Activated CD8-positive, alpha-beta memory T cell treated with anti-CD3 and anti-CD28 coated beads for 24 hours (primary cell): ENCODE measurements around the gene MMP23B.
"Not testable (repeated sequence)": the region's sequence is repeated elsewhere in the genome, so short reads cannot be mapped to it uniquely, and the experiment has no call there.

ENCODE experiments used
- DNase-seq: peaks from one replicate; pipeline ENCODE4 v3.0.0-alpha.2; 2020

The MMP23B gene

DNA sequence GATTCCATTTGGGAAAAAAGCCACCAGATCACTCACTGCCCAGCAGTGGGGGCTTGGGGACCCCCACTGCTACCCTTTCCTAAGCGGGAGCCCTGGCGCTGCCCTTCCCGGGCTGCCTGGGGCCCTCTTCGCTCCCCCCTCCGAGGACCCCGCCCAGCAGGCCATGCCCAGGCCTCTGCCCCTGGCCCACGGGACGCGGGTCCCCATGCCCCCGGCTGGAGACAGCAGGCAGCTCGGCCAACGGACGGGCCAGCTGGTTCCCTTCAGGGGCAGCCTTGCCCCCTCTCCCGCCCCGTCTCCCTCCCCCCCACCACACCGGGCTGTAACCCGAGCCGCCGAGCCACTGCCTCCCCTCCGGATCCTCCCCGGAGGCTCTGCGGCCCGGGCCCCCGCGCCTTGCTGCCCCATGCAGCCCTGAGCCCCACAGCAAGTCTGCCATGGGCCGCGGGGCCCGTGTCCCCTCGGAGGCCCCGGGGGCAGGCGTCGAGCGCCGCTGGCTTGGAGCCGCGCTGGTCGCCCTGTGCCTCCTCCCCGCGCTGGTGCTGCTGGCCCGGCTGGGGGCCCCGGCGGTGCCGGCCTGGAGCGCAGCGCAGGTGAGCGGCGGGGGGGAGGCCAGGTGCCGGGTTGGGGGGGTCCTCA is at the start of gene MMP23B:
TSS of gene MMP23B (plus strand) at position 392 of the 639 bp plus-strand sequence. CDS start at position 438, 46 bp downstream.
- DNase-seq = no peak

DNA sequence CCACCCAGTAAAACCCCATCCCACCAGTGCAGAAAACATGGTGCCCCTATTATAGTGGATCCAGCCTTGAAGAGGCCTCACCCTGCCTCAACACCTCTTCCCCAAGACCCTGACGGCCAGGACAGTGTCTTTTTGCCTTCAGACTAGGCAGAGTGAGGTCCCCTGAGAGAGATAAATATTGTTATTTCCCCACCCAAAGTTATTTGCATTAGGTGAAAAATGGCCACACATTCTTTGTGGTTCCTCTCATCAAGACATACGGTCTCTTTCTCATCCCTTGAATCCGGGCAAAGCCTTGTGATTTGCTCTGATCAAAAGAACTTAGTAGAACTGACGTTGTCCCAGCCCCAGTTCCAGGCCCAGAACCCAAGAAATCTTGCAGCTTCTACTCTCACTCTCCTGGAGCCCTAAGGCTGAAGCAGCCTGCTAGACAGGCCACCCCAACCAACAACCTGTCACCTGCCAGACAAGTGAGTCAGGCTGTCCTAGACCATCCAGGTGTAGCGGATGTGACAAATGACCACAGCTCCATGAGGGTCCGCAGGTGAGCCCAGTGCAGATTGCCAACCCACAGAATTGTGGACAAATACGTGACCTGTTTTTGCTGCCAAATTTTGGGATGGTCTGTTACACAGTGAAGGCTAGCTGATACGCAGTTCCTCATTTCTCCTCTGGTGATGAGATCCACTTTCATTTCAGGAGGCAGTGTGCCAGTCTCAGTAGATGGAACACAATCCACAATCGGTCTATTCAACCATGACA is 49.2 kb upstream of the MMP23B start:
- no peak for DNase-seq

DNA sequence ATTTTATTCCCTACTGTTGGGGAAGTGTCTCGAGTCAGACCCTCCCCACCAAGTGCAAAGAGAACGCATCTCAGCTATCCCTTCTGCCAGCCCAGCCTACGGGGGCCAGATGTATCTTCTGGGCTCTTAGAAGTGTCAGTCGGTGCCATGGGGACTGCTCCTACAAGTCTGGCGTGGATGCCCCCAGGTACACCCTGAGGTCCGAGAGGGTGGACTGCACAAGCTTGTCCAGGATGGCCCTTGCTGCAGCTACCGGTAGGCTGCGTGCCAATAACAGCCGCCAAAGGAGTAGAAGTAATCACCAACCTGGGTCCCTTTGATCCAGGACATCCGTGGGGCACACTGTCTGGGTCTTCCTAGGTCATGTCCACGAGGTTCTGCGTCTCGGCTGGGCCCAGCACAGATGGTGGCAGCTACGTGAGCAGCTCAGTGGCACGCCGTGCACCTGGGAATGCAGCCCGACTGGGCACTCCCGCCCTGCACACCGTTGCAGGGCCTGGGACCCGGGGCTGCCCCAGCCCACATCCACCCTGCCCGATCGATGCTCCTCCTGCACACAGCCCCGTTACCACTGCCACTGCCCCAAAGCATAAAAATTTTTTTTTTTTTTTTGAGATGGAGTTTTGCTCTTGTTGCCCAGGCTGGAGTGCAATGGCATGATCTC is 48.5 kb upstream of the MMP23B start:
- no peak for DNase-seq

DNA sequence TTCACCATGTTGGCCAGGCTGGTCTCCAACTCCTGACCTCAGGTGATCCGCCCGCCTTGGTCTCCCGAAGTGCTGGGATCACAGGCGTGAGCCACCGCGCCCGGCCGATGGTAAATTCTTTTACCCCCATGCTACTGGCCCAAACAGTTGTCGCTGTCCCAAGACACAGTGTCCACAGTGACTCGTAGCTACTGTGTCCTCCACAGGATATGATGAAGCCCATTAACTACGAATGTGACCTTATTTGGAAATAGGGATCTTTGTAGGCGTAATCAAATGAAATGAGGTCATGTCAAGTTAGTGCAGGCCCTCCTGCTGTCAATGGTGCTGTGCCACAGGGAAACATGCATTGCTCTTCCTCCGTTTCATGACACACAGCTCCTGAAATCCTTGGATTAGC is 40.5 kb upstream of the MMP23B start:
- DNase-seq = no peak

DNA sequence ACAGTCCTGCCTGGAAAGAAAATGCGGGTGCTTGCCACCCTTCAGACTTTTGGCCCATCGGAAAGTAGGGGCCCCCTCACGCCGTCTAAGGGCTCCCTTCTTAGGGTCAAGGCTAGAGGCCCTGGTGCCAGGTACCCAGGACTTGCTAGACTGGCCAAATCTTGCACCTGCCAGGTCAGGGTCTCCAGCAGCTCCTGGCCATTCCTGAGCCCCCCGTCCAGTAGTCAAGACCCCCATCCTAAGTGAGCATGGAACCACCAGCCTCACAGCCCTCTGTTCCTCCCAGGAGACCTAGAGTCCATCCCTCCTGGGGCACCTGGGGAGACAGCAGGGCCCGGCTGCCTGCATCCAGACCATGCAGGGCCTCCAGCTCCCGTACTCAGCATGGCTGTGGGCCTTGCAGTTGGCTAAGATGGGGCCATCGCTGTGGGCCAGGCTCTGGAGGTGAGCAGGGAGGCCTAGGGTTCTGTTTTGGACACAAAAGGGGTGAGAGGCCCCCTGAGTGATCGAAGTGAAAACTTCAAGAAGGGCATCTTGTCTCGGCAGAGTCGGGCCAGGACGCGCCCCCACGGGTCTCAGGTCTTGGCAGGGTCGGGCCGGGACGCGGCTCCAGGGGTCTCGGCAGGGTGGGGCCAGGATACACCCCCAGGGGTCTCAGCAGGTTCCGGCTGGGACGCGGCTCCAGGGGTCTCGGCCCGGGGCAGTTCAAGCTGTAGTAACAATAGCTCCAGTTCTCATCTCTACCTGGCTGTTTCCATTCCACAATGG is 38.0 kb upstream of the MMP23B start:
- DNase-seq = no peak

DNA sequence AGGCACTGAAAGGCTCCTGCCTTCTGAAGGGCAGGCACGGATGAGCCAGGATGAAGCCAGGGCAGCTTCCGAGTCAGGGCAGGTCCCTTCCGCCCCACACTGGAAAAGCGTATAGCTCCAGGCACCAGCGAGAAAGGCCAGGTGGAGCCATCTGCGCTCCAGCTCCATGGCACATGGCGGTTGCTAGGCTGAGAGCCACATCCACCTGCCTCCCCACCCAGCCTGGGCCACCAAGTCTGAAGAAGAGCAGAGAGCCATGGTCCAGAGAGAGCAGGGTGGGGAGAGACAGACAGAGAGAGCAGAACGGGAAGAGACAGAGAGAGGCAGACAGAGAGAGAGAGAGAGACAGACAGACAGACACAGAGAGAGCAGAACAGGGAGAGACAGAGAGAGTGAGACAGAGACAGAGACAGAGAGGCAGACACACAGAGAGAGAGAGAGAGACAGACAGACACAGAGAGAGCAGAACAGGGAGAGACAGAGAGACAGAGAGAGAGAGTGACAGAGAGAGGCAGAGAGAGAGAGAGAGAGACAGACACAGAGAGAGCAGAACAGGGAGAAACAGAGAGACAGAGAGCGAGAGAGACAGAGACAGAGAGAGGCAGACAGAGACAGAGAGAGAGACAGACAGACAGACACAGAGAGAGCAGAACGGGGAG is 37.2 kb upstream of the MMP23B start:
- no peak for DNase-seq

DNA sequence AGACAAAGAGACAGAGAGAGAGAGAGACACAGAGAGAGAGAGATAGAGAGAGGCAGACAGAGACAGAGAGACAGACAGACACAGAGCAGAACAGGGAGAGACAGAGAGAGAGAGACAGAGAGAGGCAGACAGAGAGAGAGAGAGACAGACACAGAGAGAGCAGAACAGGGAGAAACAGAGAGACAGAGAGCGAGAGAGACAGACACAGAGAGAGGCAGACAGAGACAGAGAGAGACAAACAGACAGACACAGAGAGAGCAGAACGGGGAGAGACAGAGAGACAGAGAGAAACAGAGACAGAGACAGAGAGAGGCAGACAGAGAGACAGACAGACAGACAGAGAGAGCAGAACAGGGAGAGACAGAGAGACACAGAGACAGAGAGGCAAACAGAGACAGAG is 36.6 kb upstream of the MMP23B start:
- DNase-seq = not testable (repeated sequence)

DNA sequence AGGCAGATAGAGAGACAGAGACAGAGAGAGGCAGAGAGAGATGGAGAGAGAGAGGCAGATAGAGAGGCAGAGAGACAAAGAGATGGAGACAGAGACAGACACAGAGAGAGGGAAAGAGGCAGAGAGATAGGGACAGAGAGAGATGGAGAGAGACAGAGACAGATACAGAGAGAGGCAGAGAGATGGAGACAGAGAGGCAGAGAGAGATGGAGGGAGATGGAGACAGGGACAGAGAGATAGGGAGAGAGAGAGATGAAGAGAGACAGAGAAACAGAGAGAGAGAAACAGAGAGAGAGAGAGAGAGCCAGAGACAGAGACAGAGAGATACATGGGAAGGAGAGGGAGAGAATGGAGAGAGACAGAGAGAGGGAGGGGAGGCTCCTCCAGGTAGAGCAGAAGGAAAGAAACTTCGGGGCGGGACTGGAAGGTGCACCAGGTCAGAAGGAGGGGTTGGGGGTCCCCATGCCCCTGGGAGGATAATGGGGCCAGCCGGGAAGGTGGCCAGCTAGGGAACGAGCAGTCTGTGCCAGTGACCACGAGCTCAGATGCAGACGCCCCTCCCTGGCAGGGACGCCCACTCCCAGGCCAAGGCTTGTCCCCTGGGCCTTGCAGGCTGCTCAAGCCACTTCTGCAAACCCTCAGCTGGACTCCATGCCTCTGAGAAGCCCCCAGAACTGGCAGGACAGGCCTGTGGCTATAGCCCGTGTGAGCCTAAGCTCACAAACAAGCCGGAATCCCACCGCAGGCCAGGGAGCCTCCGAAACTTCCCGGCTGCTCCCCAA is 35.3 kb upstream of the MMP23B start:
- no peak for DNase-seq

DNA sequence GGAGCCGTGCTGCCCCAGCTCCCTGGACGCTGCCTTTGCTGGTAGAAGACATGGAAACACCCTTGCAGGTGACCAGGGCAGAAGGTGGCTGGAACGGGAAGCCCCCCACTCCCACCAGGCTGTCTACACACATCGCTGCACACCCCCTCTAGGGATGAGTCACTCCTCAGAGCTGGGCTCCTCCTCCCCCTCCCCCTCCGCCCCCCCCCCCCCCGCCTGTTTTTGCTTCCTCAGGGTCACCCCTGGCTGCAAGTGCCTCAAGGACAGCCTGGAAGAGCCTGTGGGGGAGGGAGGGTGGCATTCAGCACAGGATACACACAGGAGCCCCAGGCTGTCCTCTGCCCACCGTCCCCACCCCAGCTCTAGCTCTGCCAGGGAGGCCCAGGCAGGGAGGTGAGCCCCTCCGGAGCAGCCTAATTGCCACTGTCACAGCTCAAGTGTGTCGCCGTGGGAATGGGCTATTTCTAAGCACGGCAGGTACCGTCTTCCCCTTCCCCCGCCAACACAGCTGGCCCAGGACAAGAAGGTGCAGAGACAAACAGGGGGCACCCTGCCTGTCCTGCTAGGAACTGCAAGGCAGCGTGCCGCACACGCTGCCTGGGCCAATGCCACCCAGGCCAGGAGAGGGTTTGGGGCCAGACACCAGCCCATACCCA is 34.6 kb upstream of the MMP23B start:
- no peak for DNase-seq

DNA sequence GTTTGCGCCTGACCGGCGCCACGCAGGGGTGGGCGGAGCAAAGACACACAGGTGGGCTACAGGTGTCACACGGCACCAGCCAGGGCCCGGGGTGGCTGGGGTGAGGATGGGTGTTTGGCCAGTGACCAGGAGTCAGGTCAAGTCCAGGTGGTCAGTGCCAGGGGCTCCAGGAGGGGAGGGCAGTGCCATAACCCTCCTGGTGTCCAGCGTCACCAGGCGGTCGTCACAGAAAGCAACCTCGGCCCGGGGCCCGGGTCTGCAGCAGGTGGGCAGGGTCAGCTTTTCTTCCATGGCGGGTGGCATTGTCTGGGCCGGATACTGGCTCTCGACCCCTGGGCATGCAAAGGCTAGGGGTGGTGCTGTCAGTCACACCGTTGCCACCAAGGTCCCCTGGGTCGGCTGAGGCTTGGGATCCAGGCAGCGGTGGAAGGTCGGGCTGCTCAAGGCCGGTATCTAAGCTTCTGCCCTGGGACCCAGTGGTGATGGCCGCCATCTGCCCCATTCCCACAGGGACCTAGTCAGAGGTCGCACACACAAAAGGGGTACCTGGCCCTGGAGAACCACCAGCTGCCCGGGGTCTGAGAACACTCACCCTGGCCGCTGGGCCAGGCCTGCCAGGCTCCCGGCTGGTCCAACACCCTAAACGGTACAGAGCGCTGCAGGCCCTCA is 33.8 kb upstream of the MMP23B start:
- DNase-seq = no peak

DNA sequence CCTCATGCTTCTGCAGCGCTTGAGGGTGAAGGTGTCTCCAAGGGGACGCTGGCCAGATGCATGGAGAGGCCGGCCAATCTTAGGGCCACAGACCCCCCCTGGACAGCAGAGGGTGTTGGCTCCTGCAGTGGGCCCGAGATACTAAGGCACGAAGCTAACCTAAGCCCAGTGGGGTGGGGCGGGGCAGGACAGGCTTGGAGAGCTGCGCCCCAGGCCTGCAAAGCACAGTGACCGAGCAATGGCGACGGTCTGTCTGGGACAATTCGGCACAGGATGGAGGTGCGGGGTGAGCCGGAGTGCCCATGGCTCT is 33.3 kb upstream of the MMP23B start:
- DNase-seq = no peak

DNA sequence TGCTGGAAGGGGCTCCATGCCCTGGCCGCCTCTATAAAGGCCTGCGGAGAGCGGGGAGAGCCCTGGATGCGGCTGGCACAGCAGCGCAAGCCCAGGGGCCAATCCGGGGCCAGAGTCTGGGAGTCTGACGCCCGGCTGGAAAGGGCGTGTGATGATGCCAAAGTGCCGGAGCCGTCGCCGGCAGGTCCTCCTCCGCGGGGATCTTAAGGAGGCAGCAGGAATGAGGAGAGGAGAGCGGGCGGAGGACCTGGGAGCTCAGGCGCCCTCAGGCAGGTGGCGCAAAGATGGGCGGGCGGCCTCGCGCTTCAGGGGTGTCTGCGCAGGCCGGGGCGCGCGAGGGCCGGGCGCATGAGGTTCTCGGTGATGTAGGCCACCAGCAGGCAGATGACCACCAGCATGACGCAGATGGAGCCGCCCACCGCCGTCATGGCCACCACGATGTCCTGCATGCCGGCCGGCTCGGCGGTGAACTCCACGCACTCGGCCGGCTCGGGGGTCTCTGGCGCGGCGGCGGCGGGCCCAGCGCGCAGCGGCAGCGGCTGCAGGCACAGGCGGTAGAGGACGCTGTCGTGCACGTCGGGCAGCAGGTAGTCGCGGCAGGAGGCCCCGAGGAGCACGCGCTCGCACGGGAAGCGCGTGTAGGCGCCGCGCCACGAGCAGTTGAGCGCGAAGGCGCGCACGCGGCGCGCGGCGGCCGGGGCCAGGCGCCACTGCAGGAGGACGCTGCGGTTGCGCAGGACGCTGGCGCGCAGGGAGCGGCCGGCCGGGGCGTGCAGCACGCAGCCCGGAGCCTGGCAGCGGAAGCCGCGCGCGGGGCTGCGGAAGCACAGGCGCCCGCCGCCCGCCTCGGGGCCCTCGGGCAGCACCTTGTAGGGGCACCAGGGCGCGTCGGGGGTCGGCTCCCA is 32.7 kb upstream of the MMP23B start:
- no peak for DNase-seq

DNA sequence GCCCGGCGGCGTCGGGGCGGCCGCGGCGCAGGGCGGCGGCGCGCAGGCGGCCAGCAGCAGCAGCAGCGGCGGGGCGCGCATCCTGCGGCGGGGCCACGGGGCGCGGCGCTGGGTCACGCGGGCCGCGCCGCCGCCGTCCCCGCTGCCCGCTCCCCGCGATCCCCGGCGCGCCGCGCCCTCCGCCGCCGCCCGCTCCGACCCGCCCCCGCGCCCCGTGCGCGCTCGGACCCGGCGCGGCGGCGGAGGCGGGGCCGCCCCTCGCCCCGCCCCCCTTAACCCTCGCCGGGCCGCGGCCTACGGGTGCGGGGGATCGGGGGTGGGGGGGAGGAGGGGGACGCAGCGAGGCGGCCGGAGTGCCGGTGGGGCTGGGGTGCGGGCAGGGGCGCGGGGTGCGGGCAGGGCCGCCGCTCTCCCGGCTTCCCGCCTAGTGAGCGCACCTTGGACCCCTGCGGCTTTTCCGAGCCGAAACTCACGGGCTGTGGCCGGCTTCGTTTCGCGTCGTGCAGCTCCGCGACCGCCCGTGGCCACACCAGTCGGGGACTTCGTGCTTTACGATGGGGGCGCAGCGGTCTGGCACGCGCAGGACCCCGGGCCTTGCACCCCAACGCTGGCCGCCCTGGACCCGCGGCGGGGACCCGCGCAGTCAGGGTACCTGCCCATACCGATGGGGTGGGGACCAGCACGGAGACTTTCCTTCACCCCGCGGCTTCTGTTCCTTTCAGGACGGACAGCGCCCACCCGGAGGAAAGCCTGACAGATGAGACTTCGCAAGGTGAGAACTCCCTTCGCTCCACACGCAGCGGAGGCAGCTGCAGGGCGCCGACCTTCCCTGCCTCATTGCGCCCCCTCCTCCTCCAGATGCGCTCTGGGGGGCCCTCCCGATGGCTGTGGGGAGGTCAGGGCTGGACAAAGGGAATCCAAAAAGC is 31.8 kb upstream of the MMP23B start, which contains the start of gene FNDC10:
TSS of gene FNDC10 (minus strand) at position 201 of the 926 bp plus-strand sequence. CDS start at position 81, 120 bp downstream.
- no peak for DNase-seq

DNA sequence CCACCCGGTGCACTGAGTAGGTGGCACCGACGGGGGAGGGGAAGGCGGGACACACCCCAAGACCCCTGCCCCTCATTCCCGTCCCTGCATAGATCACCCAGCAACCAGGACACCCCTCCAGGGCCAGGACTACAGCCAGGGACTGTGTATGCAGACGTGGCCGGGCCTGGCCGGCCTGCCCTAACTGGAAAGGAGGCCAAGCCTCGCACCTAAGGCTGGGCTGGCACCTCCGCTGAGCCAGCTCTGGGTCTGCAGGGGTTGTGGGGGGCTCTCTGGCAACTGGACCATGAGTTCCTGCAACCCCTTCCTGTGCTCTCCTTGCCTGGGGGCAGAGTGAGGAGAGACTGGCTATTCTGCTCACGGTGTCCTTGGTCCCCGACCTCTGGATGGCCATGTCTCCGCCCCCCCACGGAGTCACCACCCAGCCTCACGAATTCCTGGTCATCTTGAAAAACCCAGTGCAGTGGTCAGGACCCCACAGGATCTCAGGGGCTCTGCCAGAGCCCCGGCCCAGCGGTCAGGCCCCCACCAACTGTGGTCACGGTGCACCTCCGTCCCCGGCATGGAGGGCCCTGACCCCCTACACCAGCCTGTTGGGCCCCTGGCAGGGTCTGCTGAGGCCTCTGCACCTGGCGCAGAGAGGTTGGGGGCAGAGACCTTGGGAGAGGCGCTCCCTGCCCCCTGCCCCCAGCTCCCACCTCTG is 31.0 kb upstream of the MMP23B start:
- DNase-seq = no peak

DNA sequence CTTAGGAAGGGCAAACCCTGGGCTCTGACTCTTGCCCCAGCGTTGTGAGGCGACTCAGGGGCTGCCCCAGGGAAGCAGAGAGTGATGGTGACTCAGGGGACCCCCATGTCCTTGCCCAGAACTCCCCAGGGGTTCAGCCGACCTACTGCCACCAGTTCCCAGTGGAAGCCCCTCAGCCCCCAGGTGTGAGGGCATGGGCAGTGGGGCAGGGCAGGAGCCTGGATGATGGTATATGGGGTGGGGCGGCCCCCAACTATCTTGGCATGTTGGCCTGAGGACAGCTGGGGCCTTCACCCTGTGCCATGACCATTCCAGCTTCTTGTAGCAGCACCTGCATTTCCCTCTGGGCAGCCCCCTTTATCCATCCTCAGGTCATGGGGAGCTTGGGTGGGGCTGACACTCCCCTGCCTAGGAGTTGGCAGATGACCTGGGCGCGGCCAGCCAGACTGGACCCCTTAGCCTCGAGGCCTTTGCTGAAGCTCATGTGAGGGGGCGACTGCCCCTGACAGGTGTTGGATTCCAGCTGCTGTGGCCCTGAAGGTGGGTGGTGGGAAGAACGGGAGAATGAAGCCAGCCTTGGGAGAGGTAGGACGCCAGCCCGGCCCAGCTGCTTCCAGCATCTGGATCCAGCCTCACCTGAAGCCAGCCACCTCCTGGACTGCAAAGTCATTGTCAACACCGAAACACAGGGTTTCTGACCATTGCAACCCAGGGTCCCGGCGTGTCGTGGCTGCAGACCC is 30.2 kb upstream of the MMP23B start:
- no peak for DNase-seq

DNA sequence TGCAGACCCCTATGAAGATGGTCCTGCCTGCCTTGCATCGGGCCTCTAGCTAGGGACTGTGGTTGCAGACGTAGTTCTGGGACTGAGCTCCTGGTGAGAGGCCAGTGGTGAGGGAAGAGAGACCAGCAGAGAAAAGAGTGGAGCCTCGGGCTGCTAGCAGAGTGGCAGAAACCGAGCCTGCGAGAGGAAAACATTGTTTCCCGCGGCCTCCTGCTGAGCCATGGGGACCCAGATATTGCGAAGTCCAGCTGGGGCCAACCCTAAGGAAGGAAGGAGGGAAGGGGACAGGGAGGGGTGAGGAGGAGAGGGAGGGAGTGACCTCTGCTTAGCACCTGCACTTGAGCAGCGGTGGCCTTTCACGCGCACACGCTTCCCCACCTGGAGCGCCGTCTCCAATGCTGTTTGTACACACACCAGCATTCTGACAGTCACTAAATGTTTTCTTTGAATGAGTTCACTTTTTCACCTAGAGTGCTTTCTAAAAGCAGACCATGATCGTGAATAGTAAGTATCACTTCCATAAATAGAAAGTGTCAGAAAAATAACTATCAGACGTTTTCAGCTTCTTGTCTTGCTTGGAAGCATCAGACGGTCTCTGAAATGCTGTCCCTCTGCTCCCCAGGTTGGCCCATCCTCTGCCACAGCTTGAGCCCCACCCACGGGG is 29.5 kb upstream of the MMP23B start:
- DNase-seq = no peak
